Measurements from ENCODE around the gene C1QB.

DNA sequence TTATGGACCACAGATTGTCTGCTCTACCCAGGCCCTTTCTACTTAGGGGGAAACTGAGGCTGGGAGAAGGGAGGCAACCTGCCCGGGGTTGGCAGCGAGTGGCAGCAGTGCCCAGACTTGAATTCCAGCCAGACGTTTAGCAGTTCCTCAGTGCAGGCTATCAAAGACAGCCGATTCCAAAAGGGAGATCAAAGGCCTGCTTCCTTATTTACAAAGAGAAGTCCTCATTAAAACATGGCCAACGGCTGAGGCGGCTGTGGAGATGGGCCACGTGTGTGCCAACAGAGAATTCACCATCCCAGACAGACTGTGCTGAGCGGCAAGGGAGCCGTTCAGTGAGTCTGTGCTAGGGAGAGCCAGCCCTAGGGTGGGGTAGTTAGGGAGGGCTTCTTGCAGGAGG lies 27.7 kb downstream of the C1QB start:
- TF ChIP-seq POLR2A (IDR thresholded peaks at IDR 0.05), result no peak
- TF ChIP-seq, protein P1, sequence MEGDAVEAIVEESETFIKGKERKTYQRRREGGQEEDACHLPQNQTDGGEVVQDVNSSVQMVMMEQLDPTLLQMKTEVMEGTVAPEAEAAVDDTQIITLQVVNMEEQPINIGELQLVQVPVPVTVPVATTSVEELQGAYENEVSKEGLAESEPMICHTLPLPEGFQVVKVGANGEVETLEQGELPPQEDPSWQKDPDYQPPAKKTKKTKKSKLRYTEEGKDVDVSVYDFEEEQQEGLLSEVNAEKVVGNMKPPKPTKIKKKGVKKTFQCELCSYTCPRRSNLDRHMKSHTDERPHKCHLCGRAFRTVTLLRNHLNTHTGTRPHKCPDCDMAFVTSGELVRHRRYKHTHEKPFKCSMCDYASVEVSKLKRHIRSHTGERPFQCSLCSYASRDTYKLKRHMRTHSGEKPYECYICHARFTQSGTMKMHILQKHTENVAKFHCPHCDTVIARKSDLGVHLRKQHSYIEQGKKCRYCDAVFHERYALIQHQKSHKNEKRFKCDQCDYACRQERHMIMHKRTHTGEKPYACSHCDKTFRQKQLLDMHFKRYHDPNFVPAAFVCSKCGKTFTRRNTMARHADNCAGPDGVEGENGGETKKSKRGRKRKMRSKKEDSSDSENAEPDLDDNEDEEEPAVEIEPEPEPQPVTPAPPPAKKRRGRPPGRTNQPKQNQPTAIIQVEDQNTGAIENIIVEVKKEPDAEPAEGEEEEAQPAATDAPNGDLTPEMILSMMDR (IDR thresholded peaks at IDR 0.05), result no peak
- no peak for TF ChIP-seq POLR2AphosphoS5 (IDR thresholded peaks at IDR 0.05; ENCODE audit: insufficient read depth in 1 of 2, low read depth in 1 of 2)

Measured in vagina (tissue), 2 donors.